ENCODE measurements around the gene PCDHB13.

PCDHB13 gene

DNA sequence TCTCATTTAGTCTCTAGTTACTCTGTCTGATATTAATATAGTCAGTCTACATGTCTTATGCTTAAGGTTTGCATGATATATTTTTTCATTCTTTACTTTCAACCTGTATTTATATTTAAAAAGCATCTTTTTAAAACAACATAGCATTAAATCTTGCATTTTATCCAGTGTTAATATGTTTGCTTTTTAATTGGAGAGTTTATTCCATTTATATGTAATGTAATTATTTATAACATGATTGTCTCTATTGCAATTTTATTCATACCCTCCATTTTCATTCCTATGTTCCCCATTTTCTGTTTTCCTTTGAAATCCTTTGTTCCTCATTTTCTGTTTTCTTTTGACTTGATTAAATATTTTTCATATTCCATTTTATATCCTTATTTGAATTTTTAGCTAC is 44.7 kb downstream of the PCDHB13 start:
- H3K9me3 ChIP-seq (ENCODE audit: control insufficient read depth, insufficient read depth, low read depth, low read length) = no peaks in the 10 kb centered on the region; the same call in 1 of the 2 replicates
- no peaks in the 10 kb centered on the region for H3K4me1 ChIP-seq (ENCODE audit: control insufficient read depth, insufficient read depth, low read length)
- H3K4me3 ChIP-seq (ENCODE audit: low read depth, low read length) = no peak overlapping the region
- CTCF ChIA-PET = interaction anchor here (0.6 kb wide), 1 partner anchor 9 kb away, joined by 3 read pairs; no protein-coding TSS in a partner anchor
- POLR2A ChIA-PET = no interaction called here
- TF ChIP-seq ZNF16 (tag by site-specific recombination; IDR thresholded peaks at IDR 0.05; ENCODE audit: low read depth) (no peak), ZXDB (tag by site-specific recombination; IDR thresholded peaks at IDR 0.05) (no peak), ZNF223 (tag by site-specific recombination; IDR thresholded peaks at IDR 0.05) (no peak)
- TF ChIP-seq, protein P1, sequence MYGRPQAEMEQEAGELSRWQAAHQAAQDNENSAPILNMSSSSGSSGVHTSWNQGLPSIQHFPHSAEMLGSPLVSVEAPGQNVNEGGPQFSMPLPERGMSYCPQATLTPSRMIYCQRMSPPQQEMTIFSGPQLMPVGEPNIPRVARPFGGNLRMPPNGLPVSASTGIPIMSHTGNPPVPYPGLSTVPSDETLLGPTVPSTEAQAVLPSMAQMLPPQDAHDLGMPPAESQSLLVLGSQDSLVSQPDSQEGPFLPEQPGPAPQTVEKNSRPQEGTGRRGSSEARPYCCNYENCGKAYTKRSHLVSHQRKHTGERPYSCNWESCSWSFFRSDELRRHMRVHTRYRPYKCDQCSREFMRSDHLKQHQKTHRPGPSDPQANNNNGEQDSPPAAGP (tag by site-specific recombination; IDR thresholded peaks at IDR 0.05) = no peak
- TF ChIP-seq, protein P2, sequence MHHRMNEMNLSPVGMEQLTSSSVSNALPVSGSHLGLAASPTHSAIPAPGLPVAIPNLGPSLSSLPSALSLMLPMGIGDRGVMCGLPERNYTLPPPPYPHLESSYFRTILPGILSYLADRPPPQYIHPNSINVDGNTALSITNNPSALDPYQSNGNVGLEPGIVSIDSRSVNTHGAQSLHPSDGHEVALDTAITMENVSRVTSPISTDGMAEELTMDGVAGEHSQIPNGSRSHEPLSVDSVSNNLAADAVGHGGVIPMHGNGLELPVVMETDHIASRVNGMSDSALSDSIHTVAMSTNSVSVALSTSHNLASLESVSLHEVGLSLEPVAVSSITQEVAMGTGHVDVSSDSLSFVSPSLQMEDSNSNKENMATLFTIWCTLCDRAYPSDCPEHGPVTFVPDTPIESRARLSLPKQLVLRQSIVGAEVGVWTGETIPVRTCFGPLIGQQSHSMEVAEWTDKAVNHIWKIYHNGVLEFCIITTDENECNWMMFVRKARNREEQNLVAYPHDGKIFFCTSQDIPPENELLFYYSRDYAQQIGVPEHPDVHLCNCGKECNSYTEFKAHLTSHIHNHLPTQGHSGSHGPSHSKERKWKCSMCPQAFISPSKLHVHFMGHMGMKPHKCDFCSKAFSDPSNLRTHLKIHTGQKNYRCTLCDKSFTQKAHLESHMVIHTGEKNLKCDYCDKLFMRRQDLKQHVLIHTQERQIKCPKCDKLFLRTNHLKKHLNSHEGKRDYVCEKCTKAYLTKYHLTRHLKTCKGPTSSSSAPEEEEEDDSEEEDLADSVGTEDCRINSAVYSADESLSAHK (tag by site-specific recombination; IDR thresholded peaks at IDR 0.05) = no peak
- no peaks in the 10 kb centered on the region for H3K36me3 ChIP-seq (ENCODE audit: control insufficient read depth in 2 of 2, insufficient read depth in 1 of 2, low read length in 2 of 2)
- H3K27ac ChIP-seq (ENCODE audit: extremely low read depth, low read depth, low read length) = no peak overlapping the region

DNA sequence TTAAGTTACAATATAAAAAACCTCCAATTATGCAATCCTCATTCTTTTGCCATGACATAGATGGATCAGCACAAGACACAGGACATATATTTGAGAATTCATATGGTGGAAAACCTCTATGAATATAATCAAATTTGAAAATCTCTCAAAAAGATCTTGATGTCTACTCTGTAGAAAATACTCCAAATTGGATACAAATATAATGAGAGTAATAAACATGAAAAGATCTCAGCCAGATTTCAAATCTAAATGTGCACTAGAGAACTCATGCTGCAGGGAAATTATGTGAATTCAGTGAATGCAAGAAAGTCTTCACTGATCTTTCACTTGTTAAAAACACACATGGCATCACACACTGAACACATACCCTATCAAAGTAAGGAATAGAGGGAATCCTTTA is 45.2 kb downstream of the PCDHB13 start:
- H3K4me3 ChIP-seq (ENCODE audit: low read depth, low read length) = no peak overlapping the region
- H3K4me1 ChIP-seq (ENCODE audit: control insufficient read depth, insufficient read depth, low read length) = no peaks in the 10 kb centered on the region
- ChIA-PET POLR2A (no interaction called here), CTCF (no interaction called here)
- no peaks in the 10 kb centered on the region; the same call in 1 of the 2 replicates for H3K9me3 ChIP-seq (ENCODE audit: control insufficient read depth, insufficient read depth, low read depth, low read length)
- no peaks in the 10 kb centered on the region for H3K36me3 ChIP-seq (ENCODE audit: control insufficient read depth in 2 of 2, insufficient read depth in 1 of 2, low read length in 2 of 2)
- TF ChIP-seq SETDB1 (IDR thresholded peaks at IDR 0.05; ENCODE audit: insufficient read length, low read length) (peak; percentile 61), ZNF530 (tag by site-specific recombination; IDR thresholded peaks at IDR 0.05; ENCODE audit: low read depth) (no peak), ZNF596 (tag by site-specific recombination; IDR thresholded peaks at IDR 0.05) (no peak), WT1 (tag by site-specific recombination; IDR thresholded peaks at IDR 0.05) (no peak), ZNF354C (tag by site-specific recombination; IDR thresholded peaks at IDR 0.05; ENCODE audit: borderline replicate concordance, low read depth) (no peak), SP2 (tag by site-specific recombination; IDR thresholded peaks at IDR 0.05) (no peak), ZNF350 (tag by site-specific recombination; IDR thresholded peaks at IDR 0.05) (no peak), YY1 (tag by site-specific recombination; IDR thresholded peaks at IDR 0.05) (no peak), ZNF274 (IDR thresholded peaks at IDR 0.05; ENCODE audit: low read length) (peak; percentile 85), ZNF274 (tag by site-specific recombination; IDR thresholded peaks at IDR 0.05; ENCODE audit: borderline replicate concordance) (peak; percentile 76; the same call in 1 of the 2 replicates), KLF1 (tag by site-specific recombination; IDR thresholded peaks at IDR 0.05) (no peak)
- TF ChIP-seq, protein P3, sequence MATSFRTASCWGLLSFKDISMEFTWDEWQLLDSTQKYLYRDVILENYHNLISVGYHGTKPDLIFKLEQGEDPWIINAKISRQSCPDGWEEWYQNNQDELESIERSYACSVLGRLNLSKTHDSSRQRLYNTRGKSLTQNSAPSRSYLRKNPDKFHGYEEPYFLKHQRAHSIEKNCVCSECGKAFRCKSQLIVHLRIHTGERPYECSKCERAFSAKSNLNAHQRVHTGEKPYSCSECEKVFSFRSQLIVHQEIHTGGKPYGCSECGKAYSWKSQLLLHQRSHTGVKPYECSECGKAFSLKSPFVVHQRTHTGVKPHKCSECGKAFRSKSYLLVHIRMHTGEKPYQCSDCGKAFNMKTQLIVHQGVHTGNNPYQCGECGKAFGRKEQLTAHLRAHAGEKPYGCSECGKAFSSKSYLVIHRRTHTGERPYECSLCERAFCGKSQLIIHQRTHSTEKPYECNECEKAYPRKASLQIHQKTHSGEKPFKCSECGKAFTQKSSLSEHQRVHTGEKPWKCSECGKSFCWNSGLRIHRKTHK (tag by site-specific recombination; IDR thresholded peaks at IDR 0.05) = no peak
- TF ChIP-seq, protein P4, sequence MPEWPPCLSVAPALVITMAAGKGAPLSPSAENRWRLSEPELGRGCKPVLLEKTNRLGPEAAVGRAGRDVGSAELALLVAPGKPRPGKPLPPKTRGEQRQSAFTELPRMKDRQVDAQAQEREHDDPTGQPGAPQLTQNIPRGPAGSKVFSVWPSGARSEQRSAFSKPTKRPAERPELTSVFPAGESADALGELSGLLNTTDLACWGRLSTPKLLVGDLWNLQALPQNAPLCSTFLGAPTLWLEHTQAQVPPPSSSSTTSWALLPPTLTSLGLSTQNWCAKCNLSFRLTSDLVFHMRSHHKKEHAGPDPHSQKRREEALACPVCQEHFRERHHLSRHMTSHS (tag by site-specific recombination; IDR thresholded peaks at IDR 0.05) = no peak
- no peak overlapping the region for H3K27ac ChIP-seq (ENCODE audit: extremely low read depth, low read depth, low read length)
